HG03558 (cell line): ENCODE results near the gene NFIC.
"Not testable (repeated sequence)": the region's sequence is repeated elsewhere in the genome, so short reads cannot be mapped to it uniquely, and the experiment has no call there.

Source experiments
- ATAC-seq: cut with Tn5 transposase; IDR thresholded peaks from one replicate; pipeline ENCODE4 v1.9.1; 2021; ENCODE audit warnings: moderate number of reproducible peaks; ENCODE audit not compliant: unreplicated experiment; ENCODE audit errors: extremely low read depth

NFIC gene

DNA sequence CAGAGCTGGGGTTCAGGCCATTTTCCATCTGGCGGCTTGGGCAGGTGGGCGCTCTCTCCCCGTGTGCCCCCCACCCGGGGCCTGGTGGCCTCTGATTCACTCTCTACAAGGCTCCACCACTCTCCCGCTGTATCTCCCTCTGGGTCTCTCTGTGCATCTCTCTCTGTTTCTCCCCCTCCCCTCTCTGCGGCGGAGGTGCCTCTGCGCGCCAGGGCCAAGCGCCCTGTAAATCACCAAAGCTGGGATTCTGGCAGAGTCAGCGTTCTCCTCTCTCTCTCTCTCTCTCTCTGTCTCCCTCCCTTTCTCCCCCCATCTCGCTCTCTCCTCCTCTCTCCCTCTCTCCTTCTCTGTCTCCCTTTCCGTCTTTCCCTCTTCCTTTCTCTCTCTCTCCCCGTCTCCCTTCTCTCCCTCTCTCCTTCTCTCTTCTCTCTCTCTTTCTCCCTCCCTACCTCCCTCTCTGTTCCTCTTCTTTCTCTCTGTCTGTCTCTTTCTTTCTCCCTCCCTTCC, 3.9 kb downstream of the NFIC start:
- ATAC-seq = no peak

DNA sequence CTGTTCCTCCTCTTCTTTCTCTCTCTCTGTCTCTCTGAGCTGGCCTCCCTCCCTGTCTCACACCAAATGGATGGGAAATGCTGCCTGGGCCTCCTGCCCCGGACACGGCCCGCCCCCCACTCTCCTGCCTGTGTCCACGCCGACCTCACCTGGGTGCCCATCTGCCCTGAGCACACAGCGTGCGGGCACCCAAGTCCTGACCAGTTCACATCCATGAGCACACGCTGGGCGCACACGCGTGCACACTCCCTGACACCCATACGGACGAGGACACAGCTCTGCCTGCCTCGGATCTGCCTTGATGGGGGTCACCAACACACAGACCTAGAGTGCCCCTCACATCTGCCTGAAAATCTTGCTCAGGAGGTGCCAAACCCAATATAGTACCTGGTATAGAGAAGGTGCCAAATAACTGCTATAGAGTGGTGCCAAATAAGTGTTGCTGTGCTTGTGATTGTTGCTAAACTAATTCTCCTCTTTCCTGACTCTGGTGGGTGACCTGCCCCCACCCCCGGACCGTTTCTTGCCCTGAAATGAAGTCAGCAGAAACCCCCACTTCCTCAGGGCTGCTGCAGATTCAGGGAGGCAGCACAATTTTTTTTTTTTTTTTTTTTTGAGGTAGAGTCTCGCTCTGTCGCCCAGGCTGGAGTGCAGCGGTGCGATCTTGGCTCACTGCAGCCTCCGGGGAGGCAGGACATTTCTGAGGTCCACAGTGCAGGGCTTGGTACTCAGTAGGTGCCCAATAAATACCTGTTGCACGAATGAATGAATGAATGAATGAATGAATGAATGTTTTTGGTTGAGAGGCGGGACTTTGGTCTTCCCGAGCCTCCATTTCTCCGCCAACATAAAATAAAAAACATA, 4.6 kb downstream of the NFIC start:
- ATAC-seq = no peak

DNA sequence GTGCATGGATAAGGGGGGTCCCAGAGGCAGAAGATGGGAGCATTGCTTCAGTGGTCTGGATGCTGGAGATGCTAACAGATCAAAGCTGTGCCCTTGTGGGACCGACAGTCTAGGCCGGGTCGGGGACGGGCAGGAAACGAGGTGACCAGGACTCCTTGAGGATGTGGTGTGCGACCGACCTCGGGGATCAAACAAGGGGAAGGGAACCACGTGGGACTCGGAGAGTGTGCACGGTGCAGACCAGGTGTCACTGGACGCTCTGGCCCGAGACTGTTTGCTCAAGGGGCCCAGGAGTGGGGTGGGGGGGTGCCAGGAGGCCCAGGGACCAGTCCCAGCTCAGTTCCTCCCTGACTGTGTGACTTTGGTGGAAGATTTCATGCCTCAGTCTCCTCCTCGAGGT, 6.0 kb downstream of the NFIC start:
- no peak for ATAC-seq

- no peak for ATAC-seq
Measured at GRCh38 chr19:3373971-3374368, 7.6 kb downstream of the NFIC start.

GRCh38 chr19:3374369-3375112, 8.2 kb downstream of the NFIC start:
- ATAC-seq = no peak

GRCh38 chr19:3375221-3376090, 9.1 kb downstream of the NFIC start:
- no peak for ATAC-seq

DNA sequence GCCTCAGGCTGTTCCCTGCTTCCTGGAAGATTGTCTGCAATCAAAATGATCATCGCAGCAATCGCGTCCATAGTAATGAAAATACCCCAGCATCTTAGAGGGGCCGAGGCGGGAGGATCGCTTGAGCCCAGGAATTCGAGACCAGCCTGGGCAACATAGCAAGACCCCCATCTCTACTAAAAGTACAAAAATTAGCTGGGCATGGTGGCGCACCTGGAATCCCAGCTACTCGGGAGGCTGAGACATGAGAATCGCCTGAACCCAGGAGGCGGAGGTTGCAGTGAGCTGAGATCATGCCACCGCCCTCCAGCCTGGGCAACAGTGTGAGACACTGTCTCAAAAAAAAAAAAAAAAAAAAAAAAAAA, 9.7 kb downstream of the NFIC start:
- not testable (repeated sequence) for ATAC-seq

DNA sequence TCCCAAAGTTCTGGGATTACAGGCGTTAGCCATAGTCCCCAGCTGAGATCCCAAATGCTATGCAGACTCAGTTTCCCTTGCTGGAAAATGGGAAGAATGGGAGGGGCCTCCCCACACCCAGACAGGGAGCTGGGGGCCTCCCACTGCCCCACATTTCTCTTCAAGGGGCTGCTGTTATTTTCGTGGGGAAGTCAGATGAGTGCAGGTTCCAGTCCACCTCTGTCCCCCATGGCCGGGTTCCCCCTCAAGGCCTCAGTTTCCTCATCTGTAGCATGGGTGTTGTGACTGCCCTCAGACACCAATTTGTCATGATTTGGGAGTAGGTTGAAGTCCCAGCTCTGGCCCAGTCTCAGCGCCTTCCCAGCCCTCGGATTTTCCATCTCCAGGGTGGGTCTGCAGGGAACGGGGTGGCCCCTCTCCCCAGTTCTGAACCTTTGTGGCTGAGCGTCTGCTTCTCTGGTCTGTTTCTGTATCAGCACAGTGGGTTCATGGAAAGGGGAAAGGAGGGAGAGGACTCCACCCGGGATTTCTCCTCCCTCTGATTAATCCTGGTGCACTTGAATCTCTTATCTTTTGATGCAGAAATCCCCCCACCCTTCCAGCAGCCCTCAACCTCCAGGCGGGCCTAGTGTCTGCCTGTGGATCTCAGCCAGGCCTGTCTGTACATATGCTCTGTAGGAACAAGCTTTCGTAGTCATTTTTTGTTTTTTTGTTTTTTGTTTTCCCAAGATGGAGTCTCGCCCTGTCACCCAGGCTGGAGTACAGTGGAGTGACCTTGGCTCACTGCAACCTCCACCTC, 12.2 kb downstream of the NFIC start:
- ATAC-seq = no peak

DNA sequence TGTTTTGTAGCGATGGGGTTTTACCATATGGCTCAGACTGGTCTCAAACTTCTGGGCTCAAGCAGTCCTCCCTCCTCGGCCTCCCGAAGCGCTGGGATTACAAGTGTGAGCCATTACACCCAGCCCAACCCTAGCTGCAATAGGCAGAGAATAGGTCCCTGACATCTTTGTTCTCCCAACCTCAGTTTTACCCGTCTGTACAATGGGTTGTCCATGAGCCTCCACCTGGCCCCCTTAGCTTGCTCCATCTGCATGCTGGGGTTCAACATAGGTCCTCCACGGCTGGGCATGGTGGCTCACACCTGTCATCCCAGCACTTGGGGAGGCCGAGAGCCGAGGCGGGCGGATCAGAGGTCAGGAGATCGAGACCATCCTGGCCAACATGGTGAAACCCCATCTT, 14.4 kb downstream of the NFIC start:
- ATAC-seq = no peak

DNA sequence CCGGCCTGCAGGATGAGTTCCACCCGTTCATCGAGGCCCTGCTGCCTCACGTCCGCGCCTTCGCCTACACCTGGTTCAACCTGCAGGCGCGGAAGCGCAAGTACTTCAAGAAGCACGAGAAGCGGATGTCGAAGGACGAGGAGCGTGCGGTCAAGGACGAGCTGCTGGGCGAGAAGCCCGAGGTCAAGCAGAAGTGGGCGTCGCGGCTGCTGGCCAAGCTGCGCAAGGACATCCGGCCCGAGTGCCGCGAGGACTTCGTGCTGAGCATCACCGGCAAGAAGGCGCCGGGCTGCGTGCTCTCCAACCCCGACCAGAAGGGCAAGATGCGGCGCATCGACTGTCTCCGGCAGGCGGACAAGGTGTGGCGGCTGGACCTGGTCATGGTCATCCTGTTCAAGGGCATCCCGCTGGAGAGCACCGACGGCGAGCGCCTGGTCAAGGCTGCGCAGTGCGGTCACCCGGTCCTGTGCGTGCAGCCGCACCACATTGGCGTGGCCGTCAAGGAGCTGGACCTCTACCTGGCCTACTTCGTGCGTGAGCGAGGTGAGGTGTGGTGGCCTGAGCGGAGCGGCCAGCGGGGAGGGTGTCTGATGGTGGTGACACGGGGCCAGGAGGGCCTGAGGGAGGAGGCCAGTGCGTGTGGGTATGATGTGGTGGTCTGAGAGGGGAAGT, 15.5 kb downstream of the NFIC start:
- ATAC-seq = no peak

GRCh38 chr19:3382460-3383100, 16.2 kb downstream of the NFIC start:
- ATAC-seq = no peak

DNA sequence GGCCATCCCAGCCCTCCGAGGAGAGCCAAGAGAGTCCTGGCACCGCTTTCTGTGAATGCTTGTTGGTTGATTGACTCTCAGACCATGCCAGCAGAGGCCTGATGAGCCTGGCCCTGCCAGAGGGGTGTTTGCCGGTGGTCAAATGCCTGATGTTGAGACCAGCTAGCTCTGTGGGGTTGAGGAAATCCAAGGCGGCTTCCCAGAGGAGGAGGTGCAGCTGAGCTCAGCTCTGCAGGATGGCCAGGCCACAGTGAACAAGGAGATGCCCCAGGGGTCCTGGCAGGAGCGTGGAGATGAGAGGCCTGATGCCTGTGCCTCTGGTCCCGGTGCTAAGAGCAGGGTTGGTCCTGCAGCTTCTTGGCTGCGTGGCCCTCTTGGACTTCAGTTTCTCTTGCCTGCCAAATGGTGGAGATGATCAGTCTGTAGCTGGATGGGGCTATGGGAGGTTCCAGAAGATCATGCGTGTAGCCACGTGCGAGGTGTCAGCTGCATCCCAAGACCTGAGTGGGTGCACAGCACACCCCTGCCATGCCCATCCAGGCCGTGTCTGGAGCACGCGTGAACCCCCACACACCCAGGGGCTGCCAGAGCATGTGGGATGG, 16.8 kb downstream of the NFIC start:
- no peak for ATAC-seq

- no peak for ATAC-seq
Measured at GRCh38 chr19:3386447-3387234, 20.3 kb downstream of the NFIC start.

GRCh38 chr19:3387645-3388589, 21.5 kb downstream of the NFIC start:
- no peak for ATAC-seq

DNA sequence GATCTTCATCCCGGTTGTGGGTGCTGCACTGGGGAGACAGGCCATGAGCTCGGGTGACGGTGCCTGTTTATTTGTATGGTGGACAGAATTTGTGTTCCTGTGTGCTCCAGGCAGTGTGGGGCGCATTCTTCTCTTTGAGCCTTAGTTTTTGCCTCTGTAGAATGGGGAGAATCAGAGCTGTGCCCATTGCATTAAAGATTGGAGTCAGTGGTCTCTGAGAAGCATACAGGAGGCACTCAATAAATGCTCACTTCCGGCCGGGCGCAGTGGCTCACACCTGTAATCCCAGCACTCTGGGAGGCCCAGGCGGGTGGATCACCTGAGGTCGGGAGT, 23.0 kb downstream of the NFIC start:
- no peak for ATAC-seq

DNA sequence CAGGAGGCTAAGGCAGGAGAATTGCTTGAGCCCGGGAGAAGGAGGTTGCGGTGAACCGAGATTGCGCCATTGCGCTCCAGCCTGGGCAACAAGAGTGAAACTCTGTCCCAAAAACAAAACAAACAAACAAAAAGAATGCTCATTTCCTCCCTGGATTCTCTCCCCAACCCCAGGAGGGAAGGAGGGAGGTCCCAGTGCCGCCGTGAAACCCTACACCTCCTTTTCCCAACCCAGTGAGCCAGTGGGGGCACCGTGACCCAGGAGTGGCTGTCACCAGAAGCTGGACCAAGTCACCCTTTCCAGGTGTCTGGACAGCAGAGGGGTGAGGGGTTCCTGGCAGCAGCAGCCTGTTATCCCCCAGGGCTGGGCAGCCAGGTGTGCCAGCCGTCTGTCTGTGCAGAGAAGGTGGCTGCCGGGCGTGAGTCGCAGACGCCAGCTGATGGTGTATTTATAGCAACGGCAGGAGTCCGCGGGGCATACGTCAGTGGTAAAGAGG, 23.5 kb downstream of the NFIC start:
- ATAC-seq = no peak
